Vagina (tissue), 2 donors: ENCODE results near the gene TEKT5. TPM values are rescaled to one million over a fixed set of nuclear protein-coding genes. Genes with fewer than 3 reads are reported as not detected.

ENCODE experiments used
- DNase-seq, 2 donors: peaks; one replicate each; pipeline ENCODE4 v3.0.0-alpha.2; 2017; ENCODE audit errors: extremely low spot score in 2 of 2
- H3K27ac ChIP-seq: fragments of 200-600 bp; sonication (generic); one replicate; pipeline ENCODE4 v1.5.1; 2019
- H3K27me3 ChIP-seq: fragments of 200-600 bp; sonication (generic); one replicate; pipeline ENCODE4 v1.5.1; 2019
- H3K36me3 ChIP-seq, 2 donors: fragments of 200-600 bp; sonication (generic); one replicate each; pipeline ENCODE4 v1.5.1; 2017 to 2019
- H3K4me1 ChIP-seq: fragments of 200-600 bp; sonication (generic); one replicate; pipeline ENCODE4 v1.5.1; 2019
- H3K4me3 ChIP-seq, 2 donors: fragments of 200-600 bp; sonication (generic); 1 replicate in 1 of 2; 2 replicates in 1 of 2; pipeline ENCODE4 v1.5.1; 2016 to 2019
- H3K9me3 ChIP-seq: fragments of 200-600 bp; sonication (generic); one replicate; pipeline ENCODE4 v1.5.1; 2019
- CTCF ChIP-seq, 3 experiments: fragments of 450-650 bp in 2 of 3; fragments of 200-600 bp in 1 of 3; sonication (generic) in 1 of 3; IDR thresholded peaks; one replicate each; pipeline ENCODE4 v1.5.1; 2017 to 2019; ENCODE audit warnings: antibody characterized with exemption in 3 of 3, mild to moderate bottlenecking in 2 of 3, moderate library complexity in 2 of 3
- POLR2A ChIP-seq, 2 donors: fragments of 450-650 bp; IDR thresholded peaks; one replicate each; pipeline ENCODE4 v1.6.1; 2017; ENCODE audit warnings: antibody characterized with exemption in 2 of 2, mild to moderate bottlenecking in 2 of 2, moderate library complexity in 2 of 2
- POLR2AphosphoS5 ChIP-seq, 2 donors: sonication (generic); formaldehyde crosslinking; IDR thresholded peaks; one replicate each; pipeline ENCODE4 v1.9.0; 2017; ENCODE audit warnings: antibody characterized with exemption in 2 of 2, mild to moderate bottlenecking in 2 of 2, low read depth in 1 of 2; ENCODE audit not compliant: insufficient read depth in 1 of 2
- intact Hi-C: fragments of 100-400 bp; cut with DNase I; formaldehyde crosslinking; loops from one replicate; pipeline ENCODE4 v1.15.1; 2023
- total RNA-seq: library from RNA; depleted of rRNA; stranded (reverse); fragments of >200 nt; gene quantifications from one replicate; pipeline ENCODE4 v1.2.3, GENCODE V29; 2016

Gene TEKT5
- total RNA-seq, 1 donor from 2014 or later, result not detected

DNA sequence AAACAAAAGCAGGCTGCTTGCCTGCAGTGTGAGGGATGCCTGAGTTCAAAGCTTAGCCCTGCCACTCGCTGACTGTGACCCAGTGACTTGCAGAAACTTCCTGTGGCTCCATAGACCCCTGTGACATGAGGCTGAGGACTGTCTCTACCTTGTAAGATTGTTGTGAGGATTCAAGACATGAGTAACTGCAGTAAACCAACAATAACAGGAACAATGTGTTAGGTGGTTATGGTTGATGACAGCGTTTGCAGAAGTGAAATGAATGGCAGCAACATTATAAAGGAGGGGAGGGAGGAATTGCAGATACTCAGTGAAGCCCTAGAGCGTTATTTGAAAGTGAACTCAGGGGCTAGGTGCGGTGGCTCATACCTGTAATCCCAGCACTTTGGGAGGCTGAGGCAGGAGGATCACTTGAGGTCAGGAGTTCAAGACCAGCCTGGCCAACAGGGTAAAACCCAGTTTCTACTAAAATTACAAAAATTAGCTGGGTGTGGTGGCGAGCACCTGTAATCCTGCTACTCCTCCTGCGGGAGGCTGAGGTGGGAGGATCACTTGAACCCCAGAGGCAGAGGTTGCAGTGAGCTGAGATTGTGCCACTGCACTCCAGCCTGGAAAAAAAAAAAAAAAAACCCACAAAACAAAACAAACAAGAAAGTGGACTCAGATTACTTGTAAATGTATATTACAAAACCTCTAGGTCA is 80.8 kb downstream of the TEKT5 start:
- Histone ChIP-seq H3K4me1 (peaks cover 30% of the 10 kb centered on the region), H3K4me3 (no peak overlapping the region), H3K9me3 (no peaks in the 10 kb centered on the region), H3K27ac (no peak overlapping the region), H3K36me3 (no peaks in the 10 kb centered on the region), H3K27me3 (no peaks in the 10 kb centered on the region)
- intact Hi-C loops, result no loop called here
- no peak for DNase-seq
- TF ChIP-seq POLR2AphosphoS5 (IDR thresholded peaks at IDR 0.05; ENCODE audit: insufficient read depth in 1 of 2, low read depth in 1 of 2) (no peak), CTCF (IDR thresholded peaks at IDR 0.05) (no peak), POLR2A (IDR thresholded peaks at IDR 0.05) (no peak)

DNA sequence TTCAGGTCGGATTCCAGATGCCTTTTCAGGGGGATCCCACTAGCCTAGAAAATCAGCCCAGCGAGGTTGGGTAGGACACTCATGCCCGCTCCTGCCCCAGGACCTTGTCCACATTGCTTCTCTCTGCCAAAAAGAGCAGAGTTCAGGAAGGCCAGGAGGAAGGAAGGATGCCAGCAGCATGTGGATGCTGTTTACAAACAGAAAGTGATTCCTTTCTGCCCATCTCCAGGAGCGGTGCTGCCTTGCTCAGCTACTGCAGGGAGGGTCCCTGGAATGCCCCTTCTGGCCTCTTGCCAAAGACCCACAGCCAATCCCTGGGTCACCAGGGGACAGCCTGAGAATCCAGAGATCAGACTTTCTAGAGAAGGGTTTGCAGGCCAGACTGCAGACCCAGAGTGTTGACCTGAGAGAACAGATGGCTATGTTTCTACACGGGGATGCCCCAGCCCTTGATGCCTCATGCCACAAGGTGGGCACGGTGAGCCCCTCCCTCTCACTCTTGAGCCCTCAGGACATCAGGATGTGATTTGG is 82.0 kb downstream of the TEKT5 start:
- DNase-seq, result no peak
- no peaks in the 10 kb centered on the region for H3K27me3 ChIP-seq
- no peaks in the 10 kb centered on the region for H3K9me3 ChIP-seq
- no peak for TF ChIP-seq POLR2A (IDR thresholded peaks at IDR 0.05)
- TF ChIP-seq POLR2AphosphoS5 (IDR thresholded peaks at IDR 0.05; ENCODE audit: insufficient read depth in 1 of 2, low read depth in 1 of 2), result no peak
- TF ChIP-seq CTCF (IDR thresholded peaks at IDR 0.05), result no peak
- H3K4me3 ChIP-seq, result no peak overlapping the region
- H3K27ac ChIP-seq, result no peak overlapping the region
- H3K4me1 ChIP-seq, result peaks cover 23% of the 10 kb centered on the region
- intact Hi-C loops, result no loop called here
- no peaks in the 10 kb centered on the region for H3K36me3 ChIP-seq

GRCh38 chr16:10611825-10612342 is 82.8 kb downstream of the TEKT5 start:
- no peak for TF ChIP-seq POLR2A (IDR thresholded peaks at IDR 0.05)
- no peak for TF ChIP-seq CTCF (IDR thresholded peaks at IDR 0.05)
- no peak for TF ChIP-seq POLR2AphosphoS5 (IDR thresholded peaks at IDR 0.05; ENCODE audit: insufficient read depth in 1 of 2, low read depth in 1 of 2)
- intact Hi-C loops, result no loop called here
- Histone ChIP-seq H3K27ac (no peak overlapping the region), H3K4me3 (no peak overlapping the region), H3K4me1 (peaks cover 15% of the 10 kb centered on the region), H3K27me3 (no peaks in the 10 kb centered on the region), H3K9me3 (no peaks in the 10 kb centered on the region), H3K36me3 (no peaks in the 10 kb centered on the region)
- no peak for DNase-seq

- peaks cover 8% of the 10 kb centered on the region for H3K4me1 ChIP-seq
- H3K4me3 ChIP-seq, result no peak overlapping the region
- intact Hi-C loops, result no loop called here
- no peaks in the 10 kb centered on the region for H3K36me3 ChIP-seq
- H3K27ac ChIP-seq, result no peak overlapping the region
- no peak for DNase-seq
- H3K27me3 ChIP-seq, result no peaks in the 10 kb centered on the region
- no peaks in the 10 kb centered on the region for H3K9me3 ChIP-seq
- TF ChIP-seq POLR2A (IDR thresholded peaks at IDR 0.05), result no peak
- no peak for TF ChIP-seq CTCF (IDR thresholded peaks at IDR 0.05)
- no peak for TF ChIP-seq POLR2AphosphoS5 (IDR thresholded peaks at IDR 0.05; ENCODE audit: insufficient read depth in 1 of 2, low read depth in 1 of 2)
These were observed 84.1 kb downstream of the TEKT5 start for GRCh38 chr16:10610499-10611184.
